ENCODE data around the gene ENOSF1.

DNA sequence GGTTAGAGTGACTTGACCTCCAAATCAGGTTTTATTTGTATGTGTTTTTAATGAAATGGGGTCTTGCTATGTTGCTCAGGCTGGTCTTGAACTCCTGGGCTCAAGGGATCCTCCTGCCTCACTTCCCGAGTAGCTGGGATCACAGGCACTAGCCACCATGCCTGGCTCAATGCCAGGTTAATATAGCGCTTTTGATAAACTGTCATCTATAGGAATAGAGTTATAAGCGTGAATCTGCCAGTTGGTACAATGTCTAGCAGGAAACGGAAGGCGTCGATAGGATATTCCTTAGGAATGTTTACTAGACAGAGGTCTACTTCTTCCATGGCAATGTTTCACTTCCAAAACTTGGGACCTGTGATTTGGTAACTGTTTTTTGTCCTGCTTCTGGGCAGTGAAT, 90.1 kb downstream of the ENOSF1 start:
- TF ChIP-seq EZH2 (IDR thresholded peaks at IDR 0.05) (no peak), POLR2AphosphoS5 (IDR thresholded peaks at IDR 0.05; ENCODE audit: borderline replicate concordance, low read depth, low read length) (no peak), FOXP2 (optimal IDR thresholded peaks at IDR 0.05; ENCODE audit: control extremely low read depth, extremely low read length, insufficient read depth) (no peak)
